ENCODE results near the gene SPA17. TPM values are rescaled to one million over a fixed set of nuclear protein-coding genes. Genes with fewer than 3 reads are reported as not detected.

The SPA17 gene
- total RNA-seq, 4 donors from 2014 or later, result 1.2 to 7.1 (median 3.3) TPM

DNA sequence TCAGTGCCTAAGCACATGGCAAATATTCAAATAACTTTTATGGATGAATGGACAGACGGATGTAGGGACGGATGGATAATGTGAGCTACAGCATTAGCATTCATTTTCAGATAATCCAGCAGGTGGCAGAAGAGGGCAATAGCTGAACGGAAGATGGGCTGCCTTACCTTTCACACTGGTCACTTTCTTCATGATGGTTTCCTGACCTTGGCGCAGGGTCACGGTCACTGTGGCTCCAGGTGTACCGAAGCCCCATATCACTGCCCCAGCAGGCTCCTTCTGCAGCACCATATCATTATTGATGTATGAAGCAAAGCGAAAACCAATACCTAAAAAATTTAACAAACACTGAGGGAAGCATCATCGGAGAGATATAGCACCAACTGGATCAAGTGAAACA, 4.5 kb upstream of the SPA17 start:
- no peak for TF ChIP-seq POLR2A (IDR thresholded peaks at IDR 0.05)
- TF ChIP-seq, protein P1, sequence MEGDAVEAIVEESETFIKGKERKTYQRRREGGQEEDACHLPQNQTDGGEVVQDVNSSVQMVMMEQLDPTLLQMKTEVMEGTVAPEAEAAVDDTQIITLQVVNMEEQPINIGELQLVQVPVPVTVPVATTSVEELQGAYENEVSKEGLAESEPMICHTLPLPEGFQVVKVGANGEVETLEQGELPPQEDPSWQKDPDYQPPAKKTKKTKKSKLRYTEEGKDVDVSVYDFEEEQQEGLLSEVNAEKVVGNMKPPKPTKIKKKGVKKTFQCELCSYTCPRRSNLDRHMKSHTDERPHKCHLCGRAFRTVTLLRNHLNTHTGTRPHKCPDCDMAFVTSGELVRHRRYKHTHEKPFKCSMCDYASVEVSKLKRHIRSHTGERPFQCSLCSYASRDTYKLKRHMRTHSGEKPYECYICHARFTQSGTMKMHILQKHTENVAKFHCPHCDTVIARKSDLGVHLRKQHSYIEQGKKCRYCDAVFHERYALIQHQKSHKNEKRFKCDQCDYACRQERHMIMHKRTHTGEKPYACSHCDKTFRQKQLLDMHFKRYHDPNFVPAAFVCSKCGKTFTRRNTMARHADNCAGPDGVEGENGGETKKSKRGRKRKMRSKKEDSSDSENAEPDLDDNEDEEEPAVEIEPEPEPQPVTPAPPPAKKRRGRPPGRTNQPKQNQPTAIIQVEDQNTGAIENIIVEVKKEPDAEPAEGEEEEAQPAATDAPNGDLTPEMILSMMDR (IDR thresholded peaks at IDR 0.05), result peak; percentile 68 to 86 (median 70)
- TF ChIP-seq EP300 (IDR thresholded peaks at IDR 0.05), result peak in 1 of 2 donors; percentile 11
- peak in 1 of 2 donors; percentile 78 for DNase-seq (ENCODE audit: low spot score in 2 of 2)

GRCh38 chr11:124670732-124671131, 3.0 kb upstream of the SPA17 start:
- Histone ChIP-seq H3K9me3 (no peaks in the 10 kb centered on the region), H3K4me1 (peaks cover 0 to 20% (median 6%) of the 10 kb centered on the region in 4 donors), H3K27ac (no peak overlapping the region), H3K27me3 (no peaks in the 10 kb centered on the region), H3K4me3 (no peak overlapping the region), H3K36me3 (peaks cover 0 to 20% (median 0%) of the 10 kb centered on the region in 3 donors)
- 45% methylated on average over 3 of the region's 3 CpGs for WGBS, 2 donors
- DNase-seq (ENCODE audit: low spot score in 2 of 2), result no peak
- TF ChIP-seq, protein P1 (IDR thresholded peaks at IDR 0.05), result no peak
- no peak for TF ChIP-seq POLR2A (IDR thresholded peaks at IDR 0.05)
- no peak for TF ChIP-seq EP300 (IDR thresholded peaks at IDR 0.05)

More for the DNA sequence above, 4.5 kb upstream of the SPA17 start:
- H3K27ac ChIP-seq, result no peak overlapping the region
- WGBS, 2 donors, result 18% methylated on average over 8 of the region's 8 CpGs
- H3K27me3 ChIP-seq, result no peaks in the 10 kb centered on the region
- H3K4me3 ChIP-seq, result no peak overlapping the region
- no peaks in the 10 kb centered on the region for H3K9me3 ChIP-seq
- peaks cover 0 to 10% (median 1%) of the 10 kb centered on the region in 4 donors for H3K4me1 ChIP-seq
- H3K36me3 ChIP-seq, result peaks cover 0 to 29% (median 0%) of the 10 kb centered on the region in 3 donors

GRCh38 chr11:124672536-124673215, 1.0 kb upstream of the SPA17 start:
- Histone ChIP-seq H3K27ac (peak overlapping the region; percentile 48 to 88 (median 78)), H3K4me1 (peaks cover 0 to 34% (median 6%) of the 10 kb centered on the region in 4 donors), H3K4me3 (peak overlapping the region; percentile 56 to 72 (median 60)), H3K36me3 (peaks cover 0 to under 1% (median 0%) of the 10 kb centered on the region in 3 donors), H3K27me3 (no peaks in the 10 kb centered on the region), H3K9me3 (no peaks in the 10 kb centered on the region)
- no peak for DNase-seq (ENCODE audit: low spot score in 2 of 2)
- WGBS, 2 donors, result 57 to 61% methylated on average over 7 of the region's 7 CpGs
- TF ChIP-seq EP300 (IDR thresholded peaks at IDR 0.05) (no peak), POLR2A (IDR thresholded peaks at IDR 0.05) (no peak)
- TF ChIP-seq, protein P1 (IDR thresholded peaks at IDR 0.05), result no peak

DNA sequence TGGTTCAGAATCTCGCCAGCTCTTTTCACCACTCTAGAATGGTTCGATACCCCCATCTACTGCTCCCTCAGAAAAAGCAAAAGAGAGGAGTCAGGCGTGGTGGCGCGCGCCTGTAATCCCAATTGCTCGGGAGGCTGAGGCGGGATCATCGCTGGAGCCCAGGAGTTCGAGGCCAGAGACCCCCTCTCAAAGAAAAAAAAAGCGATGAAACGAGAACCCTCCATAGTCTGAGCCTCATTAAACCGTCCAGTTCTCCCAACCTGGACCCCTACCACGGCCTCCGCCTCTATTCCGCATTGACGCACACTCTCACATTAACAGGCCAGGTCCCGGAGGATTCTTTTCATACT, 439 bp downstream of the SPA17 start:
- H3K36me3 ChIP-seq, result no peaks in the 10 kb centered on the region
- 29 to 37% methylated on average over 18 of the region's 18 CpGs for WGBS, 2 donors
- H3K9me3 ChIP-seq, result no peaks in the 10 kb centered on the region
- peak overlapping the region; percentile 56 to 72 (median 60) for H3K4me3 ChIP-seq
- H3K27me3 ChIP-seq, result no peaks in the 10 kb centered on the region
- no peak for DNase-seq (ENCODE audit: low spot score in 2 of 2)
- H3K27ac ChIP-seq, result peak overlapping the region; percentile 48 to 88 (median 76)
- TF ChIP-seq POLR2A (IDR thresholded peaks at IDR 0.05) (no peak), EP300 (IDR thresholded peaks at IDR 0.05) (no peak)
- TF ChIP-seq, protein P1 (IDR thresholded peaks at IDR 0.05), result no peak
- peaks cover 0 to 34% (median 6%) of the 10 kb centered on the region in 4 donors for H3K4me1 ChIP-seq

- 88 to 89% methylated on average over 5 of the region's 5 CpGs for WGBS, 2 donors
- TF ChIP-seq, protein P1 (IDR thresholded peaks at IDR 0.05), result no peak
- TF ChIP-seq POLR2A (IDR thresholded peaks at IDR 0.05), result no peak
- TF ChIP-seq EP300 (IDR thresholded peaks at IDR 0.05), result no peak
Measured at GRCh38 chr11:124674571-124674970, 867 bp downstream of the SPA17 start.

More at GRCh38 chr11:124674571-124674970, 867 bp downstream of the SPA17 start:
- Histone ChIP-seq H3K9me3 (no peaks in the 10 kb centered on the region), H3K27ac (peak overlapping the region in 2 of 4 donors; percentile 82 to 88), H3K36me3 (no peaks in the 10 kb centered on the region), H3K27me3 (no peaks in the 10 kb centered on the region), H3K4me3 (peak overlapping the region in 2 of 4 donors; percentile 58 to 72), H3K4me1 (peaks cover 0 to 34% (median 6%) of the 10 kb centered on the region in 4 donors)
- no peak for DNase-seq (ENCODE audit: low spot score in 2 of 2)

Data from tibial nerve (tissue), 4 donors.